ENCODE data around the gene SLC15A1. TPM values are rescaled to one million over a fixed set of nuclear protein-coding genes. Genes with fewer than 3 reads are reported as not detected.

Gene SLC15A1
- total RNA-seq, 1 experiment from 2014 or later = 2.6 TPM

- peaks cover 0 to 4% of the 10 kb centered on the region in 2 experiments; a peak in 1 of 4 replicates for H3K36me3 ChIP-seq (ENCODE audit: control insufficient read depth in 1 of 2, insufficient read depth in 2 of 2, low read length in 2 of 2)
- no TSS peak for BruUV-seq (replicated peaks)
- RAD21 ChIA-PET (ENCODE audit: low non-redundant PET in 1 of 2, low total read pairs in 2 of 2, uncharacterized antibody in 2 of 2, unreplicated experiment in 2 of 2) = no interaction called here
These were observed 39.8 kb upstream of the SLC15A1 start for GRCh38 chr13:98792321-98792720.

More at GRCh38 chr13:98792321-98792720, 39.8 kb upstream of the SLC15A1 start:
- intact Hi-C loops (cut with micrococcal nuclease) = no loop called here
- Histone ChIP-seq H3K27me3 (ENCODE audit: insufficient read depth, low read length) (no peaks in the 10 kb centered on the region), H3K4me1 (ENCODE audit: control insufficient read depth in 1 of 2, insufficient read depth in 2 of 2, low read length in 2 of 2) (no peaks in the 10 kb centered on the region), H3K9ac (ENCODE audit: low read length) (no peak overlapping the region), H3K9me3 (ENCODE audit: control insufficient read depth in 1 of 2, insufficient read depth in 1 of 2, low read depth in 1 of 2, low read length in 2 of 2) (no peaks in the 10 kb centered on the region), H3K27ac (ENCODE audit: low read depth, low read length) (no peak overlapping the region), H3K79me2 (ENCODE audit: insufficient read depth, low read length) (no peaks in the 10 kb centered on the region), H3K4me2 (ENCODE audit: low read length) (no peak overlapping the region), H4K20me1 (ENCODE audit: insufficient read depth) (no peaks in the 10 kb centered on the region), H3K4me3 (replicated peaks in 1 of 2; ENCODE audit: low read depth in 1 of 2, low read length in 2 of 2) (no peak overlapping the region), H3K9me2 (ENCODE audit: insufficient read depth) (no peaks in the 10 kb centered on the region), H2AFZ (ENCODE audit: low read depth, low read length, poor library complexity, severe bottlenecking) (no peak overlapping the region)
- TF ChIP-seq SP1 (IDR thresholded peaks at IDR 0.05; ENCODE audit: low read depth) (no peak), ZNF274 (IDR thresholded peaks at IDR 0.05; ENCODE audit: low read depth, low read length) (no peak), RAD21 (IDR thresholded peaks at IDR 0.05; ENCODE audit: low read depth) (no peak), ZBTB33 (IDR thresholded peaks at IDR 0.05; ENCODE audit: extremely low read depth, insufficient replicate concordance, low read length) (no peak), YY1 (IDR thresholded peaks at IDR 0.05; ENCODE audit: extremely low read depth, insufficient replicate concordance, low read depth, low read length) (no peak), ELF1 (IDR thresholded peaks at IDR 0.05; ENCODE audit: borderline replicate concordance, low read depth) (no peak), JUND (IDR thresholded peaks at IDR 0.05) (no peak), EGR1 (IDR thresholded peaks at IDR 0.05; ENCODE audit: low read depth) (no peak), REST (IDR thresholded peaks at IDR 0.05; ENCODE audit: low read depth) (no peak), CEBPB (IDR thresholded peaks at IDR 0.05; ENCODE audit: low read depth) (no peak), ZFX (IDR thresholded peaks at IDR 0.05) (no peak), POLR2AphosphoS5 (IDR thresholded peaks at IDR 0.05; ENCODE audit: low read depth, low read length) (no peak), CTCF (IDR thresholded peaks at IDR 0.05 in 2 of 3, conservative IDR thresholded peaks at IDR 0.05 in 1 of 3; ENCODE audit: borderline replicate concordance in 1 of 3, insufficient read depth in 1 of 3, low read depth in 2 of 3, low read length in 2 of 3) (no peak), SIN3A (IDR thresholded peaks at IDR 0.05; ENCODE audit: low read depth) (no peak), EZH2 (IDR thresholded peaks at IDR 0.05) (no peak), MAX (IDR thresholded peaks at IDR 0.05) (no peak)
- ATAC-seq (no peak), DNase-seq (ENCODE audit: low read depth, low spot score) (no peak)
- CTCF ChIA-PET = no interaction called here
- POLR2A ChIA-PET = no interaction called here

Data from HCT116 (cell line).